Uterus (tissue), 4 donors: ENCODE results near the gene RAP1GDS1. TPM values are rescaled to one million over a fixed set of nuclear protein-coding genes. Genes with fewer than 3 reads are reported as not detected.
A peak's percentile ranks its signal among the peaks of the same experiment; 100 is the strongest.

Source experiments
- DNase-seq, 2 donors: peaks; one replicate each; pipeline ENCODE4 v3.0.0-alpha.2; 2019 to 2020
- H3K27ac ChIP-seq, 2 donors: fragments of 200-600 bp; sonication (generic); 1 replicate in 1 of 2; 2 replicates in 1 of 2; pipeline ENCODE4 v1.5.1; 2016 to 2018
- H3K27me3 ChIP-seq, 2 donors: fragments of 200-600 bp; sonication (generic); one replicate each; pipeline ENCODE4 v1.5.1; 2018 to 2019; ENCODE audit warnings: control low read depth in 1 of 2
- H3K36me3 ChIP-seq, 2 donors: fragments of 200-600 bp; sonication (generic); one replicate each; pipeline ENCODE4 v1.5.1; 2019; ENCODE audit warnings: control low read depth in 1 of 2
- H3K4me1 ChIP-seq, 2 donors: fragments of 200-600 bp; sonication (generic); one replicate each; pipeline ENCODE4 v1.5.1; 2018 to 2019; ENCODE audit warnings: control low read depth in 1 of 2
- H3K4me3 ChIP-seq, 2 donors: fragments of 200-600 bp; sonication (generic); 1 replicate in 1 of 2; 2 replicates in 1 of 2; pipeline ENCODE4 v1.5.1; 2018 to 2019; ENCODE audit warnings: mild to moderate bottlenecking in 1 of 2
- H3K9me3 ChIP-seq, 2 donors: fragments of 200-600 bp; sonication (generic); one replicate each; pipeline ENCODE4 v1.5.1; 2019; ENCODE audit warnings: control low read depth in 1 of 2
- POLR2A ChIP-seq, 2 donors: fragments of 450-650 bp; IDR thresholded peaks; one replicate each; pipeline ENCODE4 v1.6.1; 2016; ENCODE audit warnings: antibody characterized with exemption in 2 of 2, mild to moderate bottlenecking in 1 of 2, moderate library complexity in 1 of 2
- intact Hi-C: fragments of 100-400 bp; cut with DNase I; formaldehyde crosslinking; loops from one replicate; pipeline ENCODE4 v1.15.1; 2023; ENCODE audit warnings: low total_unique reads
- total RNA-seq, 4 donors: library from RNA; depleted of rRNA in 3 of 4; stranded (reverse); fragments of >200 nt in 3 of 4; gene quantifications; one replicate each; pipeline versions ENCODE4 v1.1.0 to v1.2.4, GENCODE V29; 2014 to 2023
- TF ChIP-seq, protein P1 (sequence below), 4 experiments: fragments of 200-600 bp in 2 of 4; fragments of 450-650 bp in 2 of 4; sonication (generic) in 2 of 4; IDR thresholded peaks; one replicate each; pipeline ENCODE4 v1.5.1; 2016 to 2019; ENCODE audit warnings: antibody characterized with exemption in 4 of 4, mild to moderate bottlenecking in 2 of 4, moderate library complexity in 1 of 4
- donor health status: DM: yes; HTN: yes; CAD: no.

The RAP1GDS1 gene, protein sequence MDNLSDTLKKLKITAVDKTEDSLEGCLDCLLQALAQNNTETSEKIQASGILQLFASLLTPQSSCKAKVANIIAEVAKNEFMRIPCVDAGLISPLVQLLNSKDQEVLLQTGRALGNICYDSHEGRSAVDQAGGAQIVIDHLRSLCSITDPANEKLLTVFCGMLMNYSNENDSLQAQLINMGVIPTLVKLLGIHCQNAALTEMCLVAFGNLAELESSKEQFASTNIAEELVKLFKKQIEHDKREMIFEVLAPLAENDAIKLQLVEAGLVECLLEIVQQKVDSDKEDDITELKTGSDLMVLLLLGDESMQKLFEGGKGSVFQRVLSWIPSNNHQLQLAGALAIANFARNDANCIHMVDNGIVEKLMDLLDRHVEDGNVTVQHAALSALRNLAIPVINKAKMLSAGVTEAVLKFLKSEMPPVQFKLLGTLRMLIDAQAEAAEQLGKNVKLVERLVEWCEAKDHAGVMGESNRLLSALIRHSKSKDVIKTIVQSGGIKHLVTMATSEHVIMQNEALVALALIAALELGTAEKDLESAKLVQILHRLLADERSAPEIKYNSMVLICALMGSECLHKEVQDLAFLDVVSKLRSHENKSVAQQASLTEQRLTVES
- total RNA-seq: 10 to 100 TPM; 13.5 to 53.5 (median 42.0) TPM

DNA sequence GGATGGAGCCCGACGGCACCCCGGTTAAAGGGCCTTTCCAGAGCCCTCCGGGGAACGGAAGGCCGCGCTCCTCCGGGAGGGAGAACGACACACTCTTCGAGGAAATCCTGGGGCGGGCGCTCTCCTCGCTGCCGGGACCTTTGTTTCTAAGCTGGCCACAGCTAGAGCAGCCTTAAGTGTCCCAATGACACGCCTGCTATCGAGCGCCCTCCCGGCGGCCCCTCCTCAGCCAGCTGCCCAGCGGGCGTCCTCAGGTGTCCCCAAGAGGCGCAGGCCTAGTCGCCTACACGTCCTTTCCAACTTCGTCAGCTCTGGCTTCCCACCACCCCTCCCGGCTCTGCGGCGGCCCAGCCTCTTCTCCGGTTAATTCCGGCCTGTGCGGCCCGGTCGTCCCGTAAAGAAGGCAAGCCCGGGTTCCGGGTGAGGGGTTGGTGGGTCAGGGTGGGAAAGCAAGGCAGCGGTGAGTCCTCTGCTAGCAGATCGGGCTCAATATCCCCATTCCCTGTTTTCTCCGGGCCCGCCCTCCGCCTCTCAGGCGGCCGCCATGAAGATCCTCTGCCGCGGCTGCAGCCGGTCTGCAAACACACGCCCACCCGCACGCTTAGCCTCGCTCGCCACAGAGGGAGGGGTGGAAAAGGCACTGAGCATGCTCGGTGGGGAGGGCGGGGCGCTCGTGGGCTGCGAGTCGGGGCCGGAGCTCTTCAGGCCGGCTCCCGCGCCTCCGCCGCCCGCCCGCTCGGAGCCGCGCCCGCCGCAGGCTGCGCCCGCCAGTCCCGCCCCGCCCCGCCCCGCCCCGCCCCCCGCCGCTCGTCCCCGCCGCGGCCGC is at the start of gene RAP1GDS1:
Gene RAP1GDS1, plus strand, starts transcription at position 806 of the 826 bp plus-strand sequence. CDS start 182 bp downstream, outside the sequence.
- H3K4me1 ChIP-seq: no peaks in the 10 kb centered on the region
- no peaks in the 10 kb centered on the region for H3K9me3 ChIP-seq
- H3K36me3 ChIP-seq: no peaks in the 10 kb centered on the region
- intact Hi-C loops: no loop called here
- H3K27ac ChIP-seq: peak within 1 kb of the TSS; percentile 91 to 94
- peak; percentile 91 to 92 for TF ChIP-seq POLR2A (IDR thresholded peaks at IDR 0.05)
- TF ChIP-seq, protein P1, sequence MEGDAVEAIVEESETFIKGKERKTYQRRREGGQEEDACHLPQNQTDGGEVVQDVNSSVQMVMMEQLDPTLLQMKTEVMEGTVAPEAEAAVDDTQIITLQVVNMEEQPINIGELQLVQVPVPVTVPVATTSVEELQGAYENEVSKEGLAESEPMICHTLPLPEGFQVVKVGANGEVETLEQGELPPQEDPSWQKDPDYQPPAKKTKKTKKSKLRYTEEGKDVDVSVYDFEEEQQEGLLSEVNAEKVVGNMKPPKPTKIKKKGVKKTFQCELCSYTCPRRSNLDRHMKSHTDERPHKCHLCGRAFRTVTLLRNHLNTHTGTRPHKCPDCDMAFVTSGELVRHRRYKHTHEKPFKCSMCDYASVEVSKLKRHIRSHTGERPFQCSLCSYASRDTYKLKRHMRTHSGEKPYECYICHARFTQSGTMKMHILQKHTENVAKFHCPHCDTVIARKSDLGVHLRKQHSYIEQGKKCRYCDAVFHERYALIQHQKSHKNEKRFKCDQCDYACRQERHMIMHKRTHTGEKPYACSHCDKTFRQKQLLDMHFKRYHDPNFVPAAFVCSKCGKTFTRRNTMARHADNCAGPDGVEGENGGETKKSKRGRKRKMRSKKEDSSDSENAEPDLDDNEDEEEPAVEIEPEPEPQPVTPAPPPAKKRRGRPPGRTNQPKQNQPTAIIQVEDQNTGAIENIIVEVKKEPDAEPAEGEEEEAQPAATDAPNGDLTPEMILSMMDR (IDR thresholded peaks at IDR 0.05): no peak
- peak within 1 kb of the TSS; percentile 78 to 95 for H3K4me3 ChIP-seq
- peak; percentile 95 to 96 for DNase-seq
- H3K27me3 ChIP-seq: no peaks in the 10 kb centered on the region

DNA sequence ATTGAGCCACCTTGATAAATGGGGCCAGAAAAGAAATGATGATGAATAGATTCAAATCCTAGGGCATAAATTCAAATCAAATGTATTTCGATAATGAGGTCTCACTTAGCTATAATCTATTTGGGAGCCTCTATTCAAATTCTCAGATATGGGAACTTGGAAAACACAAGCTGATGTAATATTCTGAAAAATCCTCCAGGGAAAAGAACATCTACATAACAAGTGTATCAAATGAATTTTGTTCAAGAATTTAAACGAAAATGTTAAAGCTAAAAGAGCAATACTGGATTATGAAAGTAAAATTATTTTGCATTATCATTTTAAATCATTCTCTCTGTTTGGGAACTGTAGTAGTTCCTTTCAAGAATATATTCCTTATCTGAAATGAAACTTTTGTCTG is 38.9 kb upstream of the RAP1GDS1 start:
- Histone ChIP-seq H3K4me1 (no peaks in the 10 kb centered on the region), H3K9me3 (no peaks in the 10 kb centered on the region), H3K36me3 (no peaks in the 10 kb centered on the region), H3K27me3 (no peaks in the 10 kb centered on the region), H3K27ac (no peak overlapping the region), H3K4me3 (no peak overlapping the region)
- intact Hi-C loops: no loop called here
- no peak for DNase-seq
- TF ChIP-seq POLR2A (IDR thresholded peaks at IDR 0.05): no peak
- TF ChIP-seq, protein P1 (IDR thresholded peaks at IDR 0.05): no peak

DNA sequence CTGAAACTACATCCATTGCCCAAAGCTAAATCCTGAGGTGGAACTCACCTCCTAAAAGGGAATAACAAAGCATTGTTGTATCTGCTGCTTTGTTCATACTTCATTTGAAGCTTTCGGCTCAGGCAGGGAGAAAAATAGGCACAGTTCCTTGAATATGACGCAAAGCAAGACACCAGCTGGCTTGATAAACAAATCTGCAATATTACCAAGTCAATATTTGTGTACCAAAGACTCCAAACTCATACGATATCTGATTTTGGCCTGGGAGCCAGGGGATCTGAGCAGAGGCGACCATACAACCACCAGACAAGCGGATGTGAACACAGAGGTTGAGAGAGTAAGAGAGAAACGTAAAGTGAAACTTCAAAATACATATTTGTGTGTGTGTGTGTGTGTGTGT is 34.8 kb upstream of the RAP1GDS1 start:
- no peaks in the 10 kb centered on the region for H3K4me1 ChIP-seq
- no peak overlapping the region for H3K4me3 ChIP-seq
- intact Hi-C loops: no loop called here
- H3K27ac ChIP-seq: no peak overlapping the region
- TF ChIP-seq, protein P1 (IDR thresholded peaks at IDR 0.05): no peak
- no peak for TF ChIP-seq POLR2A (IDR thresholded peaks at IDR 0.05)
- no peaks in the 10 kb centered on the region for H3K36me3 ChIP-seq
- DNase-seq: no peak
- no peaks in the 10 kb centered on the region for H3K9me3 ChIP-seq
- no peaks in the 10 kb centered on the region for H3K27me3 ChIP-seq

DNA sequence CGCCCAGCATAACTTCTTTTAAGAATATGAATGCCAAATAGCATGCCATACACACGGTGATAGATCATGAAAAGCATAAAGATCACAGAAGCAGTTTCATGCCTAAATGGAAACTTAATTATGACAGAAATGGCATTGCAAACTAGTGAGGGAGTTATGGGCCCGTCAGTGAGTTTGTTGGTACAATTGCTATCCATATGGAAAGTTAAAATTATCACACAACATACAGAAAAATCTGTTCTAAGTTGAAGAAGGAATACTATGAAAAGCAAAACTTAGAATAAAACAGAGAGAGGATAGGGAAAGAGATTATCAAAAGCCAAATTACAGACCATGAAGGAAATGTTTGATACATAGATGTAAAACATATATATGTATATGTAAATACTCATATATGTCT is 30.2 kb upstream of the RAP1GDS1 start:
- Histone ChIP-seq H3K27ac (no peak overlapping the region), H3K27me3 (no peaks in the 10 kb centered on the region), H3K4me1 (no peaks in the 10 kb centered on the region), H3K9me3 (no peaks in the 10 kb centered on the region), H3K4me3 (no peak overlapping the region), H3K36me3 (no peaks in the 10 kb centered on the region)
- DNase-seq: no peak
- intact Hi-C loops: no loop called here
- TF ChIP-seq POLR2A (IDR thresholded peaks at IDR 0.05): no peak
- TF ChIP-seq, protein P1 (IDR thresholded peaks at IDR 0.05): no peak
